GM12891 (cell line): ENCODE results near the gene CRB3.
"Not testable (repeated sequence)": the region's sequence is repeated elsewhere in the genome, so short reads cannot be mapped to it uniquely, and the experiment has no call there.

Experiments used
- DNase-seq: peaks from one replicate; pipeline ENCODE4 v3.0.0; 2011; ENCODE audit warnings: low spot score; ENCODE audit not compliant: insufficient read length
- FAIRE-seq: peaks from 2 replicates; lab custom pipeline; 2011; peaks lifted over from hg19 to GRCh38; lab: Jason Lieb, UNC
- PAX5 ChIP-seq: IDR thresholded peaks from 2 replicates; pipeline ENCODE4 v1.6.1; 2011; ENCODE audit warnings: low read length, moderate library complexity, mild to moderate bottlenecking; ENCODE audit not compliant: insufficient read depth, severe bottlenecking
- POLR2A ChIP-seq: IDR thresholded peaks from 2 replicates; pipeline ENCODE4 v1.6.1; 2011; ENCODE audit warnings: low read depth, low read length, control low read depth
- POLR2AphosphoS5 ChIP-seq: IDR thresholded peaks from 2 replicates; pipeline ENCODE4 v1.6.1; 2011; ENCODE audit warnings: low read depth, low read length, control low read depth
- POU2F2 ChIP-seq: IDR thresholded peaks from 2 replicates; pipeline ENCODE4 v1.6.1; 2011; ENCODE audit warnings: low read depth, mild to moderate bottlenecking, control low read depth, low read length, moderate library complexity
- SPI1 ChIP-seq: IDR thresholded peaks from 2 replicates; pipeline ENCODE4 v1.6.1; 2011; ENCODE audit warnings: low read depth, low read length, control low read depth
- TAF1 ChIP-seq: IDR thresholded peaks from 2 replicates; pipeline ENCODE4 v1.6.1; 2011; ENCODE audit warnings: low read depth, low read length, control low read depth

The CRB3 gene

GRCh38 chr19:6424195-6424938 is 39.7 kb upstream of the CRB3 start, which contains the start of gene KHSRP:
Gene KHSRP, minus strand, starts transcription at chr19:6424811. Its CDS starts 110 bp downstream, at chr19:6424701.
- DNase-seq (no peak), FAIRE-seq (no peak)
- TF ChIP-seq PAX5 (no peak), POLR2AphosphoS5 (no peak), SPI1 (no peak), TAF1 (no peak), POLR2A (no peak), POU2F2 (no peak)

GRCh38 chr19:6424939-6425731 is 38.9 kb upstream of the CRB3 start:
- FAIRE-seq: peak; percentile 100
- TF ChIP-seq POLR2A (0 out of 2 replicates have a peak, but pooled peaks have one; percentile 34), POLR2AphosphoS5 (no peak)
- DNase-seq: peak; percentile 99

GRCh38 chr19:6425732-6426620 is 38.1 kb upstream of the CRB3 start:
- no peak for DNase-seq
- FAIRE-seq: peak; percentile 51

GRCh38 chr19:6427131-6427530 is 36.9 kb upstream of the CRB3 start:
- TF ChIP-seq SPI1 (no peak), PAX5 (no peak), POLR2AphosphoS5 (no peak), POU2F2 (no peak), POLR2A (no peak), TAF1 (no peak)
- no peak for DNase-seq
- FAIRE-seq: no peak

More at GRCh38 chr19:6425732-6426620, 38.1 kb upstream of the CRB3 start:
- TF ChIP-seq TAF1 (no peak), POLR2AphosphoS5 (no peak), SPI1 (0 out of 2 replicates have a peak, but pooled peaks have one; percentile 2)

GRCh38 chr19:6428692-6429418 is 35.2 kb upstream of the CRB3 start:
- not testable (repeated sequence) for DNase-seq, FAIRE-seq

GRCh38 chr19:6429419-6430221 is 34.5 kb upstream of the CRB3 start:
- FAIRE-seq: no peak
- TF ChIP-seq SPI1 (peak; percentile 32; the same call in 1 of the 2 replicates), POU2F2 (no peak)

GRCh38 chr19:6431891-6432290 is 32.2 kb upstream of the CRB3 start:
- no peak for FAIRE-seq
- TF ChIP-seq POU2F2: no peak
- TF ChIP-seq TAF1: no peak
- TF ChIP-seq PAX5: no peak
- TF ChIP-seq SPI1: no peak
- TF ChIP-seq POLR2AphosphoS5: no peak
- no peak for TF ChIP-seq POLR2A
- no peak for DNase-seq

More at GRCh38 chr19:6429419-6430221, 34.5 kb upstream of the CRB3 start:
- no peak for DNase-seq

GRCh38 chr19:6433165-6433564 is 30.9 kb upstream of the CRB3 start:
- FAIRE-seq: no peak
- no peak for DNase-seq
- TF ChIP-seq TAF1 (no peak), PAX5 (no peak), POLR2A (no peak), POLR2AphosphoS5 (no peak), POU2F2 (no peak), SPI1 (no peak)

GRCh38 chr19:6433663-6434062 is 30.4 kb upstream of the CRB3 start, which contains the start of gene SLC25A41:
Gene SLC25A41, minus strand, starts transcription at chr19:6433763. Its CDS starts 70 bp downstream, at chr19:6433693.
- no peak for DNase-seq
- FAIRE-seq: no peak
- no peak for TF ChIP-seq TAF1
- TF ChIP-seq POU2F2: no peak
- no peak for TF ChIP-seq SPI1
- TF ChIP-seq PAX5: no peak
- TF ChIP-seq POLR2A: no peak
- TF ChIP-seq POLR2AphosphoS5: no peak
